ENCODE measurements around the gene AGAP1.

AGAP1 gene

DNA sequence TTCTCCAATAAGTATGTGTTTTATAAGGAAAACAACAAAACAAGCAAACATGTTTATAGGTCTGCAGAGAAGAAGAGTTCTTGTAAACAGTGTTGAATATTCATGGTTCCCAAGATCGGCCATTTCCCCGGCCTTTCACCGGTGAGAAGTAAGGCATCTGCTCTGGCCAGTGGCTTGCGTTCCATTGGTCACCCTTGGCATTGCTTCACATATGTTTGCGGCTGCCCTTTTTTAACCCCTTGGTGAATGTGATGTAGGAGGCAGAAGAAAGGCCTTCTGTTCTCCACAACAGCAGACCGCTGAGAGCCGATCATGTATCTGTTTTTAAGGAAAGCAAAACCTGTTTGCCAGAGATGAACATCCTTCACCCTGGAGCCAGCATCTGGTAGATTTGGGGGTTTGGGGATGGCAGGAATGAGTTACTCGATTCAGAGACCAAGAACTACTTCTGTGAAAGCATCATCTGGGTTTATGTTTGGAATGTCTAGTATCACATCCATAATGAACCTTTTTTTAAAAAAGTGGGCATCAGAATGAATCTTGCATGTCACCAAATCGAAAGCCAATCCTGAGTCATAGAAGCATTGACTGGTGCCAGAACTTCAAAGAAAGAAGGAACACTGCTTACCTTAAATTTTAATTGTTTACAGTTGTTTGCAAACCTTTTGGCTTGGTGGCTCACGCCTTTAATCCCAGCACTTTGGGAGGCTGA is 112.3 kb downstream of the AGAP1 start:
- no peak overlapping the region for H3K4me3 ChIP-seq (ENCODE audit: low read length)

DNA sequence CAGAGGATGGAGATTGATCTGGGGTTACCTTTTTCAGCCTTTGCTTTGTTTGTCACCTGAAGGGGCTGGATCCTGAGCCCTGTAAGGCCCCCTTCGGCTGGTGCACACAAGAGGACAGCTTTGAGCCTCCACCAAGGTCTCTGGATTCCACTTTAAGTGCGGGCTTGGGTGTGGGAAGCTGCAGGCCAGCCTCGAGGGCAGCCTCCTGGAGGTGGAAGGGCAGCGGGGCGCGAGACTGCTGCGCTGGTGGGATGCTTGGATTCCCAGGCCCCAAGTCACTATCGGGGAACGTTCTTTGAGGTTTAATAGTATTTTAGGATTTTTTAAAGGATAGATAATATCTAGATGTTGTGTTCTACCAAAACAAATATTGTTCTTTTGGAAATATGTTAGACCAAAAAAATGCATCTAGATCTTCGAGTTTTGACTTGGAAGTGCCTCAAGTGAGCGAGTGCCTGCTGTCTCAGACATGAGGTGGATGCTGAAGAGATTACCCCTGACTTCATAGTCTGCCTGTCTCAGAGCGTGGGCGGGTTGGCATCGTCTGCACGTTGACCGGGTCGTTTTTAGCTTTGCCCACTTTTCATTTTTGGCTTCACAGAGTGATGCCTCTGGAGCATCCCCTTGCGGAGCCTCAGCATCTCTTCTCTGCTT is 113.8 kb downstream of the AGAP1 start:
- TF ChIP-seq, protein P1, sequence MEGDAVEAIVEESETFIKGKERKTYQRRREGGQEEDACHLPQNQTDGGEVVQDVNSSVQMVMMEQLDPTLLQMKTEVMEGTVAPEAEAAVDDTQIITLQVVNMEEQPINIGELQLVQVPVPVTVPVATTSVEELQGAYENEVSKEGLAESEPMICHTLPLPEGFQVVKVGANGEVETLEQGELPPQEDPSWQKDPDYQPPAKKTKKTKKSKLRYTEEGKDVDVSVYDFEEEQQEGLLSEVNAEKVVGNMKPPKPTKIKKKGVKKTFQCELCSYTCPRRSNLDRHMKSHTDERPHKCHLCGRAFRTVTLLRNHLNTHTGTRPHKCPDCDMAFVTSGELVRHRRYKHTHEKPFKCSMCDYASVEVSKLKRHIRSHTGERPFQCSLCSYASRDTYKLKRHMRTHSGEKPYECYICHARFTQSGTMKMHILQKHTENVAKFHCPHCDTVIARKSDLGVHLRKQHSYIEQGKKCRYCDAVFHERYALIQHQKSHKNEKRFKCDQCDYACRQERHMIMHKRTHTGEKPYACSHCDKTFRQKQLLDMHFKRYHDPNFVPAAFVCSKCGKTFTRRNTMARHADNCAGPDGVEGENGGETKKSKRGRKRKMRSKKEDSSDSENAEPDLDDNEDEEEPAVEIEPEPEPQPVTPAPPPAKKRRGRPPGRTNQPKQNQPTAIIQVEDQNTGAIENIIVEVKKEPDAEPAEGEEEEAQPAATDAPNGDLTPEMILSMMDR (IDR thresholded peaks at IDR 0.05; ENCODE audit: insufficient read depth, low read depth, low read length, missing control alignments): no peak
- no peak overlapping the region for H3K4me3 ChIP-seq (ENCODE audit: low read length)
- DNase-seq (ENCODE audit: low read depth): no peak

More for the DNA sequence above, 112.3 kb downstream of the AGAP1 start:
- TF ChIP-seq, protein P1 (IDR thresholded peaks at IDR 0.05; ENCODE audit: insufficient read depth, low read depth, low read length, missing control alignments): no peak
- no peak for DNase-seq (ENCODE audit: low read depth)

DNA sequence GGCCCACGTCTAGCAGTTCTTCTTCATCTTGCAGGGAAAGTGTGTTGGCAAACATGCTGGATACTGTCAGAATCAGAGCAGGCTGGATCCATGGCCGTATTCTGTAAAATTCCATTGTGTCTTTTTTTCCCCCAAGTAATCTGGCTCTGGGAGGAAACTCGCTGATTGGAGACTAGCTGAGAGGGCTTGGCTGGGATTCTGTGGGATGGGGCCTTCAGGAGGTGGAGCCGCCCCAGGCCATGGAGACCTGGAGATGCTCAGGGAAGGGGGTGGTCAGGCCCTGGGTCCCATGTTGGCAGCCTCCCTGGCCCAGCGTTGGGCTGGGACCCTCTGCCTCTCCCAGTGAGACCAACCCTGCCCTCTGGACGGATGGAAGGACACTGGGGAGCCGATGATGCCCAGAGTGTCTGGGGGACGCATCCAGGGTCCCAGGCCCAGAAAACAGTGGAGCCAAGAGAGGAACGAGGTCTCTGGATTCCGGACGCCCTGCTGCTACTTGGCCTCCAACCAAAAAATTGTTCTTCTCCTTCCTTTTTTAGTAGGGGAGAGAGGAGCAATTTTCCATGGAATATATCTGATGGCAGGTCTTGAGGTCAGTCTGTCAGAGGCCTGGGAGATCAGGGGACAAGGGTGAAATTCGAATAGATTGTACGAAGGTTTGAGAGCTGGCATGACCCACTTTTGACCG is 114.5 kb downstream of the AGAP1 start:
- TF ChIP-seq, protein P1 (IDR thresholded peaks at IDR 0.05; ENCODE audit: insufficient read depth, low read depth, low read length, missing control alignments): no peak
- no peak for DNase-seq (ENCODE audit: low read depth)
- no peak overlapping the region for H3K4me3 ChIP-seq (ENCODE audit: low read length)

DNA sequence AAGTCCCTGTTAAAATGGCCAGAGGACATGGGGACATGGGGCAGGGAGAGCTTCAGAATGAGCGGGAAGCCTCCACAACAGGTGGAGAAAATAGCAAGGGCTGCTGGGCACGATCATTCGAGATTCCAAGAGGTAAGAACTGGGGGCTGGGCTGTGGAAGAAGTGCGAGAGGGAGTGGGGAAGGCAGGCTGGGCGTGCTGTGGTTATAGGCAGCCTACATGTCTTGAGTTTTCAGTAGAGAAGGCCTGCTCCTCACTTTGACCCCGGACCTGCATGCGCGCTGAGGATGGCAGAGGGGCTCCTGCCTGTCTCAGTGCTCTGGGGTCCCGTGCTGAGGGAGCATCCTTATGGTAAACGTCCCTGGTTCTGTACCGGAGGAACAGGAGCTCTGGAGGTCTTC is 115.5 kb downstream of the AGAP1 start:
- DNase-seq (ENCODE audit: low read depth): no peak
- TF ChIP-seq, protein P1 (IDR thresholded peaks at IDR 0.05; ENCODE audit: insufficient read depth, low read depth, low read length, missing control alignments): no peak
- no peak overlapping the region for H3K4me3 ChIP-seq (ENCODE audit: low read length)

DNA sequence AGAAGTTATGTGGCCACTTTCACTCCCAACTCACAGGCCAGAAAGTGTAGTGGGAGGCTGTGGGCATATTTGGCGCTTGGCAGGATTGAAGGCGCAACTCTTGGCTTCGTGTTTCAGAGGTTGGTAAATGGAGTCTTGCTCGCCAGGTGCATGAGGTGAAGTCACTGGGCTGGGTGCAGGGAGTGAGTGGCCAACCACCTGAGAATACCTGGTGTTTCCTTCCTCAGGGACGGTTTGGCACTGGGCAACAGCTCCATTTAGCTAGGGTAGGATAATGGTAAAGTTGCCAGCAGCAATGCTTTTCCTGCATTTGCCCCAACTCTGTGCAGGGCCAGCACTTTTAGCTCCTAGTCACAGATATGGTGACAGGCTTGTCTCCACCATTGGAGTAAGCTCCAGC is 115.9 kb downstream of the AGAP1 start:
- H3K4me3 ChIP-seq (ENCODE audit: low read length): no peak overlapping the region
- no peak for DNase-seq (ENCODE audit: low read depth)
- TF ChIP-seq, protein P1 (IDR thresholded peaks at IDR 0.05; ENCODE audit: insufficient read depth, low read depth, low read length, missing control alignments): no peak

DNA sequence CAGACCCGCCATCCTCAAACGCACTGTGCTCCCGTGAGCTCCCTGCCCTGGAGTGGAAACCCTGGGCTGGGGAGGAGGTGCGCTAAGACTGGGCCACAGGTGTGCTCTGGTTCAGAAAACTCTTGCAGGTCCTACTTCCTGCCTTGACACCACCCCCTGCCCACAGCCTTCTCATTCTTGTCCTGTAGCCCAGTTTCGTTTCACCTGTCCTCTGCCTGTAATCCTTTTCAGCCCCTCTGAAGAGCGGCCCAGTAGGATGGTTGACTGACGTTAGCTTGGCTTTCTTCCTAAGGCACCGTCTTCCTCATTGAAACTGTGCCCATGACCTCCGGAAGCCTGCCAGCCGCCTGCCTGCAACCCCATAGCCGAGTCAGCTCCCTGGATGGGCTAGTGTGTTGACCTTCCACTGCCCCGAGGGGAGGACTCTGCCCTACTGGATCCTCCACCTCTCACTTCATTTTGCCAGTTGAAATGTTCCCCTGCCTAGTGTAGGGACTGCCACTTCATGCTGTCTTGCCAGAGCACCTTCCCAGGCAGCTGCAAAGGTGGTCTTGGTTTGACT is 116.9 kb downstream of the AGAP1 start:
- no peak for DNase-seq (ENCODE audit: low read depth)
- H3K4me3 ChIP-seq (ENCODE audit: low read length): no peak overlapping the region
- TF ChIP-seq, protein P1 (IDR thresholded peaks at IDR 0.05; ENCODE audit: insufficient read depth, low read depth, low read length, missing control alignments): no peak

Data from epithelial cell of esophagus (primary cell).